Neural cell (in vitro differentiated cells): ENCODE results near the gene CLSTN3. TPM values are rescaled to one million over a fixed set of nuclear protein-coding genes. Genes with fewer than 3 reads are reported as not detected.

Experiments
- H2AFZ ChIP-seq: fragments of 200-600, 300-800 bp; sonication (generic), shearing (Covaris generic); 2 replicates; pipeline ENCODE4 v1.6.0; 2014; ENCODE audit warnings: low read depth, mild to moderate bottlenecking, antibody characterized with exemption, low read length, moderate library complexity
- H3F3A ChIP-seq: fragments of 200-600 bp; shearing (Covaris generic); 2 replicates; pipeline ENCODE4 v1.6.1; 2016; ENCODE audit warnings: mild to moderate bottlenecking, moderate library complexity, mixed read lengths, antibody characterized with exemption, low read length; ENCODE audit not compliant: insufficient read depth, poor library complexity, severe bottlenecking
- H3K27ac ChIP-seq: fragments of 200-600, 300-800 bp; sonication (generic), shearing (Covaris generic); 2 replicates; pipeline ENCODE4 v1.5.1; 2014; ENCODE audit warnings: mild to moderate bottlenecking, low read length, moderate library complexity
- H3K27me3 ChIP-seq: fragments of 300-800, 200-600 bp; sonication (generic), shearing (Covaris generic); 2 replicates; pipeline ENCODE4 v1.6.0; 2014; ENCODE audit warnings: mild to moderate bottlenecking, low read depth, low read length, moderate library complexity; ENCODE audit not compliant: insufficient read depth
- H3K36me3 ChIP-seq: fragments of 300-800, 200-600 bp; sonication (generic), shearing (Covaris generic); 2 replicates; pipeline ENCODE4 v1.5.1; 2014; ENCODE audit warnings: mild to moderate bottlenecking, antibody characterized with exemption, low read length, moderate library complexity; ENCODE audit not compliant: insufficient read depth
- H3K4me2 ChIP-seq: fragments of 300-800, 200-600 bp; sonication (generic), shearing (Covaris generic); 2 replicates; pipeline ENCODE4 v1.6.0; 2014; ENCODE audit warnings: mild to moderate bottlenecking, low read length
- H3K4me3 ChIP-seq: fragments of 300-800, 200-600 bp; sonication (generic), shearing (Covaris generic); 2 replicates; pipeline ENCODE4 v1.5.1; 2014; ENCODE audit warnings: mild to moderate bottlenecking, low read length, moderate library complexity
- H3K79me2 ChIP-seq: fragments of 200-600 bp; shearing (Covaris generic); replicated peaks from 2 replicates; pipeline ENCODE4 v1.6.0; 2014; ENCODE audit warnings: mild to moderate bottlenecking, low read length, moderate library complexity; ENCODE audit not compliant: insufficient read depth
- H3K9ac ChIP-seq: fragments of 300-800, 200-600 bp; sonication (generic), shearing (Covaris generic); 2 replicates; pipeline ENCODE4 v1.6.1; 2016; ENCODE audit warnings: mild to moderate bottlenecking, low read length, mixed read lengths
- H3K9me2 ChIP-seq: fragments of 200-600 bp; shearing (Covaris generic); 2 replicates; pipeline ENCODE4 v1.6.1; 2016; ENCODE audit warnings: mild to moderate bottlenecking, low read length, mixed read lengths; ENCODE audit not compliant: insufficient read depth
- H3K9me3 ChIP-seq: fragments of 200-600, 300-800 bp; sonication (generic), shearing (Covaris generic); 2 replicates; pipeline ENCODE4 v1.6.1; 2016; ENCODE audit warnings: mild to moderate bottlenecking, mixed run types, low read length, moderate library complexity, mixed read lengths
- H4K20me1 ChIP-seq: fragments of 200-600 bp; shearing (Covaris generic); 2 replicates; pipeline ENCODE4 v1.6.1; 2016; ENCODE audit warnings: mild to moderate bottlenecking, mixed run types; ENCODE audit not compliant: insufficient read depth
- EP300 ChIP-seq: fragments of 450-650 bp; conservative IDR thresholded peaks from 2 replicates; pipeline ENCODE4 v1.6.1; 2014; ENCODE audit warnings: antibody characterized with exemption, mild to moderate bottlenecking, moderate library complexity; ENCODE audit not compliant: poor library complexity, severe bottlenecking
- MXI1 ChIP-seq: fragments of 450-650 bp; conservative IDR thresholded peaks from 2 replicates; pipeline ENCODE4 v1.6.1; 2014; ENCODE audit warnings: antibody characterized with exemption, mild to moderate bottlenecking; ENCODE audit not compliant: poor library complexity, severe bottlenecking
- POLR2AphosphoS5 ChIP-seq: IDR thresholded peaks from 2 replicates; pipeline ENCODE4 v1.6.1; 2012
- RAD21 ChIP-seq: fragments of 450-650 bp; conservative IDR thresholded peaks from 2 replicates; pipeline ENCODE4 v1.6.1; 2014; ENCODE audit warnings: antibody characterized with exemption, mild to moderate bottlenecking, moderate library complexity
- SMC3 ChIP-seq: fragments of 450-650 bp; conservative IDR thresholded peaks from 2 replicates; pipeline ENCODE4 v1.6.1; 2014; ENCODE audit warnings: antibody characterized with exemption, mild to moderate bottlenecking, moderate library complexity; ENCODE audit not compliant: poor library complexity
- TAF1 ChIP-seq: IDR thresholded peaks from 2 replicates; pipeline ENCODE4 v1.6.1; 2012; ENCODE audit warnings: low read depth
- polyA plus RNA-seq: library from polyadenylated mRNA; depleted of rRNA; stranded (reverse); fragments of >200 nt; gene quantifications from 2 replicates; pipeline ENCODE4 v1.2.3, GENCODE V29; 2014
- TF ChIP-seq, protein P1 (sequence below): IDR thresholded peaks from 2 replicates; pipeline ENCODE4 v1.6.1; 2012; ENCODE audit warnings: borderline replicate concordance

CLSTN3 gene
- polyA plus RNA-seq, 1 donor from 2014 or later: 61.0 TPM

DNA sequence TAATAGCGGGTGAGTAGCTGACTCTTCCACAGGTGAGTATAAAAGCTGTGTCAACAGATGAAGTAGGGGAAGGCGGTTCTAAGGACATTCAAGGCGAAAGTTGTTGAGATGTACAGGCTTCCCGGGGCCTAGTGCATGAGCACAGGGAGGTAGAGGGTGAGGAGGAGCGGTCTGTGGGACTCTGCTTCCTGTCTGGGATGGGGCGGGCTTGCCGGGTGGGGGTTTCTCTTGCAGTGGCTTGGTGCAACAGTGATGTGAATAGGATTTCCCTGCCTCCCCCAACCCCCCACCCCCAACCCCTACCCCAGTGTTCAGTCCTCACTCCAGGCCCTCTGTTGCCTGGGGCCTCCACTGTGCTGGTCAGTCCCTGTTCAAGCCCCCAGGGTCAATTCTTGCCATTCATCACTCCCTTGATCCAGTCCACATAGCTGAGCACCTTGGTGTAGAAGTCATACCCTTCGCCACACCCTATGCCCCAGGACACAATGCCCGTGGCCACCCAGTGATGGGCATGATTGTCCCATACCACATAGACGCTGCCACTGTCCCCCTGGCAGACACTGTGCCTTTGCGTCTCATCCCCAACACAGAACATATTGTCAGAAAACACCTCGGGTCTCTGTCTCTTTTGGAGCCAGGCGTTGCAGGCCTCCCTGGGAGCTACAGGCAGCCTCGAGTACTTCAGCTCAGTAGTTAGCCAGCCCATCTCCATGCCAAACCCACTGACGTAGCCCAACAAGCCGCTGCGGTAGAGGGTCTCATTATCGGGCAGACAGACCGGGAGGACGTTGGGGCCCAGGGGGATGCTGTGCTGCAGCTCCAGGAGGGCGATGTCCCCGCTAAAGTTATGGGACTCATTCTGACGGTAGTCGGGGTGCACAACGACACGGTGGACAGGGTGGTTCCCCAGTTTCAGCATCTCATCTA lies 33.9 kb upstream of the CLSTN3 start:
- no peak for TF ChIP-seq TAF1
- TF ChIP-seq, protein P1, sequence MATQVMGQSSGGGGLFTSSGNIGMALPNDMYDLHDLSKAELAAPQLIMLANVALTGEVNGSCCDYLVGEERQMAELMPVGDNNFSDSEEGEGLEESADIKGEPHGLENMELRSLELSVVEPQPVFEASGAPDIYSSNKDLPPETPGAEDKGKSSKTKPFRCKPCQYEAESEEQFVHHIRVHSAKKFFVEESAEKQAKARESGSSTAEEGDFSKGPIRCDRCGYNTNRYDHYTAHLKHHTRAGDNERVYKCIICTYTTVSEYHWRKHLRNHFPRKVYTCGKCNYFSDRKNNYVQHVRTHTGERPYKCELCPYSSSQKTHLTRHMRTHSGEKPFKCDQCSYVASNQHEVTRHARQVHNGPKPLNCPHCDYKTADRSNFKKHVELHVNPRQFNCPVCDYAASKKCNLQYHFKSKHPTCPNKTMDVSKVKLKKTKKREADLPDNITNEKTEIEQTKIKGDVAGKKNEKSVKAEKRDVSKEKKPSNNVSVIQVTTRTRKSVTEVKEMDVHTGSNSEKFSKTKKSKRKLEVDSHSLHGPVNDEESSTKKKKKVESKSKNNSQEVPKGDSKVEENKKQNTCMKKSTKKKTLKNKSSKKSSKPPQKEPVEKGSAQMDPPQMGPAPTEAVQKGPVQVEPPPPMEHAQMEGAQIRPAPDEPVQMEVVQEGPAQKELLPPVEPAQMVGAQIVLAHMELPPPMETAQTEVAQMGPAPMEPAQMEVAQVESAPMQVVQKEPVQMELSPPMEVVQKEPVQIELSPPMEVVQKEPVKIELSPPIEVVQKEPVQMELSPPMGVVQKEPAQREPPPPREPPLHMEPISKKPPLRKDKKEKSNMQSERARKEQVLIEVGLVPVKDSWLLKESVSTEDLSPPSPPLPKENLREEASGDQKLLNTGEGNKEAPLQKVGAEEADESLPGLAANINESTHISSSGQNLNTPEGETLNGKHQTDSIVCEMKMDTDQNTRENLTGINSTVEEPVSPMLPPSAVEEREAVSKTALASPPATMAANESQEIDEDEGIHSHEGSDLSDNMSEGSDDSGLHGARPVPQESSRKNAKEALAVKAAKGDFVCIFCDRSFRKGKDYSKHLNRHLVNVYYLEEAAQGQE: no peak
- no peak for TF ChIP-seq RAD21
- TF ChIP-seq POLR2AphosphoS5: no peak
- no peak for TF ChIP-seq MXI1
- H3K79me2 ChIP-seq: no peaks in the 10 kb centered on the region
- H3K9me3 ChIP-seq: no peaks in the 10 kb centered on the region
- no peaks in the 10 kb centered on the region for H3K36me3 ChIP-seq
- no peak overlapping the region for H3K27ac ChIP-seq
- H2AFZ ChIP-seq: no peak overlapping the region
- no peaks in the 10 kb centered on the region for H4K20me1 ChIP-seq
- no peak overlapping the region for H3K9ac ChIP-seq
- no peaks in the 10 kb centered on the region for H3F3A ChIP-seq
- H3K9me2 ChIP-seq: no peaks in the 10 kb centered on the region
- no peak overlapping the region for H3K4me3 ChIP-seq
- no peak overlapping the region for H3K4me2 ChIP-seq
- no peaks in the 10 kb centered on the region for H3K27me3 ChIP-seq

DNA sequence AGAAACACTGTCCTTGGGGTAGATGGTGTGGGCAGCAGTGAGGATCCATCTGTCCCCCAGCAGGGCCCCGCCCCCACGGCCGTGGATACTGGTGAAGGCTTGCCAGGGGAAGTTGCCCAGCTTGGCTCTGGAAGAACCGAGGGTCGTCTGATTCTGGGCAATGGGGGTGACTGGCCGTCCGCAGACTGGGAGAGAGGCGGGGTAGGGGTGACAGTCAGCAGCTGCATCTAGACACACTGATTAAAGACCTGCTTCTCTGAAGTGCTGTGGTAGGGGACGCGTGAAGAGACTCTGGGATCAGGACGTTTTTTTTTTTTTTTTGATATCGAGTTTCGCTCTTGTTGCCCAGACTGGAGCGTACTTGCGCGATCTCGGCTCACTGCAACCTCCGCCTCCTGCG lies 33.2 kb upstream of the CLSTN3 start:
- Histone ChIP-seq H3K9me2 (no peaks in the 10 kb centered on the region), H3K79me2 (no peaks in the 10 kb centered on the region), H3K4me3 (no peak overlapping the region), H3F3A (no peaks in the 10 kb centered on the region), H3K27me3 (no peaks in the 10 kb centered on the region), H3K9ac (no peak overlapping the region), H3K4me2 (no peak overlapping the region), H4K20me1 (no peaks in the 10 kb centered on the region), H2AFZ (no peak overlapping the region), H3K27ac (no peak overlapping the region), H3K9me3 (no peaks in the 10 kb centered on the region), H3K36me3 (no peaks in the 10 kb centered on the region)
- TF ChIP-seq RAD21 (no peak), TAF1 (no peak), MXI1 (no peak), EP300 (no peak)

DNA sequence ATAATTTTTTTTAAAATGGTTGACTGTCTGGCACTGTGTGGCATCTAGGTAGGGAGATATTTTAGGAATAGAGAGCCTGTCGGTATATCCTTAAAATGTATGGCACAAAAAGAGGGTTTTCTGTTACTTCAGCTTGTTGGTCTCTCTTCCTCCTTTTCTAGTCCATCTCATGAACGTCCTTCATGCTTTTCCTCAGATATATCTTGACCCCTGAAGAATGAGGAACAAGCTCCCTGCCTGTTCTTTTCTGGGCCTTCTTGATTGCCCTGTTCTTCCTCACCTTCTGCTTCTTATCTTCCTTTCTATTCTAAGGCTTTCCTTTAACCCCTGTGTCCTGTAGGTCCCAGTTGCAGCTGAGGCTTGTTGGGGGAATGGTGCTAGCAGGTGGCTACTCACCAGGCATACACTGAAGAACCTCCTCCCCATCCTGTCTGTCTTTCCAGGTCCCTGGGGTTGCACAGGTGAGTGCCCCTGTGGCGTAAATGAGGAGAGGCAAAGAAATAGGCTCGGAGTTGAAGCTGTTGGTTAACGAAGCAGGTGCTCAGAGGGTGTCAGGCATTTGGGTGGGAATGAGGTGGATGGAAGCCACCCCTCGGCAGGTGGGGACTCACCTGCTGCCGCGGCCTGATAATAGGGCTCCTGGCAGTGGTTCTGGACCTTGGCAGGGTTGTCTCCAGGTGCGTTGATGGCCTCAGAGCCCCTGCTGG lies 30.7 kb upstream of the CLSTN3 start:
- TF ChIP-seq, protein P1: no peak
- TF ChIP-seq SMC3 (no peak), MXI1 (no peak)
- Histone ChIP-seq H3K27me3 (no peaks in the 10 kb centered on the region), H3K4me3 (no peak overlapping the region), H3K27ac (no peak overlapping the region), H3K4me2 (no peak overlapping the region), H2AFZ (no peak overlapping the region), H3K36me3 (no peaks in the 10 kb centered on the region), H3F3A (no peaks in the 10 kb centered on the region), H3K9me2 (no peaks in the 10 kb centered on the region), H3K9ac (no peak overlapping the region), H4K20me1 (no peaks in the 10 kb centered on the region), H3K9me3 (no peaks in the 10 kb centered on the region), H3K79me2 (no peaks in the 10 kb centered on the region)
